GM10847 (cell line): Measurements from ENCODE around the gene KRT16.
"Not testable (repeated sequence)": the region's sequence is repeated elsewhere in the genome, so short reads cannot be mapped to it uniquely, and the experiment has no call there.

ENCODE experiments used
- POLR2A ChIP-seq: IDR thresholded peaks from 2 replicates; pipeline ENCODE4 v1.6.1; 2011; ENCODE audit not compliant: insufficient read length; ENCODE audit errors: extremely low read depth

KRT16 gene

GRCh38 chr17:41612376-41613160 is at the start of gene KRT16:
Gene KRT16 (minus strand): TSS chr17:41612767. CDS start chr17:41612688, 79 bp downstream.
- TF ChIP-seq POLR2A = not testable (repeated sequence)

- TF ChIP-seq POLR2A = no peak
Observed at GRCh38 chr17:41660221-41660711, 47.7 kb upstream of the KRT16 start.

GRCh38 chr17:41659427-41660212 is 47.1 kb upstream of the KRT16 start:
- TF ChIP-seq POLR2A = no peak

GRCh38 chr17:41658846-41659245 is 46.3 kb upstream of the KRT16 start:
- no peak for TF ChIP-seq POLR2A

GRCh38 chr17:41657936-41658335 is 45.4 kb upstream of the KRT16 start:
- no peak for TF ChIP-seq POLR2A

- no peak for TF ChIP-seq POLR2A
Observed at GRCh38 chr17:41657176-41657754, 44.7 kb upstream of the KRT16 start.

GRCh38 chr17:41656249-41657023 is 43.9 kb upstream of the KRT16 start:
- no peak for TF ChIP-seq POLR2A

GRCh38 chr17:41655611-41656111 is 43.1 kb upstream of the KRT16 start:
- no peak for TF ChIP-seq POLR2A

GRCh38 chr17:41654678-41655607 is 42.4 kb upstream of the KRT16 start:
- TF ChIP-seq POLR2A = no peak

GRCh38 chr17:41653892-41654677 is 41.5 kb upstream of the KRT16 start:
- TF ChIP-seq POLR2A = no peak

GRCh38 chr17:41653421-41653820 is 40.9 kb upstream of the KRT16 start:
- TF ChIP-seq POLR2A = no peak

GRCh38 chr17:41652461-41652970 is 39.9 kb upstream of the KRT16 start:
- TF ChIP-seq POLR2A = no peak
